Measurements from ENCODE around the gene COBL.

- TF ChIP-seq POLR2A (IDR thresholded peaks at IDR 0.05; ENCODE audit: low read depth, low read length) (no peak), CTCF (conservative IDR thresholded peaks at IDR 0.05; ENCODE audit: low read depth, low read length) (no peak), RCOR1 (IDR thresholded peaks at IDR 0.05; ENCODE audit: insufficient replicate concordance, low read length) (no peak), CEBPB (IDR thresholded peaks at IDR 0.05; ENCODE audit: low read depth, low read length) (no peak), MXI1 (IDR thresholded peaks at IDR 0.05; ENCODE audit: borderline replicate concordance, low read depth, low read length) (no peak)
Observed at GRCh38 chr7:51274955-51275354, 41.7 kb downstream of the COBL start.

Measured in IMR-90 (cell line).